Measurements from ENCODE around the gene BCL11B. TPM values are rescaled to one million over a fixed set of nuclear protein-coding genes. Genes with fewer than 3 reads are reported as not detected.

Gene BCL11B
- total and polyA plus RNA-seq, 2 donors: 0.27 to 1.3 TPM

- no peak overlapping the region for H3K4me3 ChIP-seq (ENCODE audit: low read depth, low read length)
- WGBS: 60% methylated on average over 5 of the region's 5 CpGs
- no peaks in the 10 kb centered on the region for H3K36me3 ChIP-seq (ENCODE audit: insufficient read depth)
- no peaks in the 10 kb centered on the region for H3K4me1 ChIP-seq (ENCODE audit: insufficient read depth)
- no peak for DNase-seq (ENCODE audit: extremely low spot score)
- no peak overlapping the region for H3K27ac ChIP-seq (ENCODE audit: low read depth)
Measured at GRCh38 chr14:99147366-99147740, 124.6 kb downstream of the BCL11B start.

- Histone ChIP-seq H3K4me1 (ENCODE audit: insufficient read depth) (no peaks in the 10 kb centered on the region), H3K4me3 (ENCODE audit: low read depth, low read length) (no peak overlapping the region), H3K36me3 (ENCODE audit: insufficient read depth) (no peaks in the 10 kb centered on the region), H3K27ac (ENCODE audit: low read depth) (no peak overlapping the region)
- no peak for DNase-seq (ENCODE audit: extremely low spot score)
- WGBS: 56% methylated on average over 27 of the region's 27 CpGs
Measured at GRCh38 chr14:99146616-99147365, 125.2 kb downstream of the BCL11B start.

- no peak overlapping the region for H3K27ac ChIP-seq (ENCODE audit: low read depth)
- no peak for DNase-seq (ENCODE audit: extremely low spot score)
- WGBS: 91% methylated on average over 4 of the region's 4 CpGs
- H3K4me3 ChIP-seq (ENCODE audit: low read depth, low read length): no peak overlapping the region
- no peaks in the 10 kb centered on the region for H3K4me1 ChIP-seq (ENCODE audit: insufficient read depth)
- no peaks in the 10 kb centered on the region for H3K36me3 ChIP-seq (ENCODE audit: insufficient read depth)
Measured at GRCh38 chr14:99145307-99145706, 126.7 kb downstream of the BCL11B start.

GRCh38 chr14:99143793-99144192 lies 128.2 kb downstream of the BCL11B start:
- 78% methylated on average over 4 of the region's 4 CpGs for WGBS

GRCh38 chr14:99143126-99143525 lies 128.9 kb downstream of the BCL11B start:
- Histone ChIP-seq H3K4me1 (ENCODE audit: insufficient read depth) (no peaks in the 10 kb centered on the region), H3K4me3 (ENCODE audit: low read depth, low read length) (no peak overlapping the region), H3K36me3 (ENCODE audit: insufficient read depth) (no peaks in the 10 kb centered on the region), H3K27ac (ENCODE audit: low read depth) (no peak overlapping the region)
- WGBS: 48% methylated on average over 2 of the region's 2 CpGs
- DNase-seq (ENCODE audit: extremely low spot score): no peak

More at GRCh38 chr14:99143793-99144192, 128.2 kb downstream of the BCL11B start:
- Histone ChIP-seq H3K27ac (ENCODE audit: low read depth) (no peak overlapping the region), H3K36me3 (ENCODE audit: insufficient read depth) (no peaks in the 10 kb centered on the region), H3K4me1 (ENCODE audit: insufficient read depth) (no peaks in the 10 kb centered on the region), H3K4me3 (ENCODE audit: low read depth, low read length) (no peak overlapping the region)
- no peak for DNase-seq (ENCODE audit: extremely low spot score)

GRCh38 chr14:99141236-99141635 lies 130.8 kb downstream of the BCL11B start:
- H3K36me3 ChIP-seq (ENCODE audit: insufficient read depth): no peaks in the 10 kb centered on the region
- 84% methylated on average over 7 of the region's 7 CpGs for WGBS
- no peak overlapping the region for H3K27ac ChIP-seq (ENCODE audit: low read depth)
- no peak overlapping the region for H3K4me3 ChIP-seq (ENCODE audit: low read depth, low read length)
- no peaks in the 10 kb centered on the region for H3K4me1 ChIP-seq (ENCODE audit: insufficient read depth)
- DNase-seq (ENCODE audit: extremely low spot score): no peak

- WGBS: 92% methylated on average over 16 of the region's 16 CpGs
- no peaks in the 10 kb centered on the region for H3K36me3 ChIP-seq (ENCODE audit: insufficient read depth)
- no peak for DNase-seq (ENCODE audit: extremely low spot score)
- H3K27ac ChIP-seq (ENCODE audit: low read depth): no peak overlapping the region
- no peaks in the 10 kb centered on the region for H3K4me1 ChIP-seq (ENCODE audit: insufficient read depth)
- no peak overlapping the region for H3K4me3 ChIP-seq (ENCODE audit: low read depth, low read length)
Measured at GRCh38 chr14:99138999-99139865, 132.8 kb downstream of the BCL11B start.

- H3K27ac ChIP-seq (ENCODE audit: low read depth): no peak overlapping the region
- H3K36me3 ChIP-seq (ENCODE audit: insufficient read depth): no peaks in the 10 kb centered on the region
- no peaks in the 10 kb centered on the region for H3K4me1 ChIP-seq (ENCODE audit: insufficient read depth)
- 80% methylated on average over 8 of the region's 8 CpGs for WGBS
- H3K4me3 ChIP-seq (ENCODE audit: low read depth, low read length): no peak overlapping the region
- no peak for DNase-seq (ENCODE audit: extremely low spot score)
Measured at GRCh38 chr14:99137913-99138571, 134.0 kb downstream of the BCL11B start.

GRCh38 chr14:99137001-99137700 lies 134.8 kb downstream of the BCL11B start:
- DNase-seq (ENCODE audit: extremely low spot score): no peak
- no peak overlapping the region for H3K4me3 ChIP-seq (ENCODE audit: low read depth, low read length)

GRCh38 chr14:99136401-99136800 lies 135.6 kb downstream of the BCL11B start:
- no peak overlapping the region for H3K27ac ChIP-seq (ENCODE audit: low read depth)

More at GRCh38 chr14:99137001-99137700, 134.8 kb downstream of the BCL11B start:
- no peaks in the 10 kb centered on the region for H3K36me3 ChIP-seq (ENCODE audit: insufficient read depth)
- WGBS: 68% methylated on average over 11 of the region's 11 CpGs
- no peak overlapping the region for H3K27ac ChIP-seq (ENCODE audit: low read depth)
- H3K4me1 ChIP-seq (ENCODE audit: insufficient read depth): no peaks in the 10 kb centered on the region

GRCh38 chr14:99136047-99136400 lies 136.0 kb downstream of the BCL11B start:
- H3K36me3 ChIP-seq (ENCODE audit: insufficient read depth): no peaks in the 10 kb centered on the region
- DNase-seq (ENCODE audit: extremely low spot score): no peak
- WGBS: 96% methylated on average over 5 of the region's 5 CpGs

More at GRCh38 chr14:99136401-99136800, 135.6 kb downstream of the BCL11B start:
- 92% methylated on average over 7 of the region's 7 CpGs for WGBS
- H3K36me3 ChIP-seq (ENCODE audit: insufficient read depth): no peaks in the 10 kb centered on the region
- no peak overlapping the region for H3K4me3 ChIP-seq (ENCODE audit: low read depth, low read length)
- H3K4me1 ChIP-seq (ENCODE audit: insufficient read depth): no peaks in the 10 kb centered on the region
- no peak for DNase-seq (ENCODE audit: extremely low spot score)

GRCh38 chr14:99134516-99135046 lies 137.4 kb downstream of the BCL11B start:
- no peaks in the 10 kb centered on the region for H3K4me1 ChIP-seq (ENCODE audit: insufficient read depth)
- WGBS: 96% methylated on average over 8 of the region's 8 CpGs
- no peak for DNase-seq (ENCODE audit: extremely low spot score)
- H3K4me3 ChIP-seq (ENCODE audit: low read depth, low read length): no peak overlapping the region
- H3K27ac ChIP-seq (ENCODE audit: low read depth): no peak overlapping the region
- H3K36me3 ChIP-seq (ENCODE audit: insufficient read depth): no peaks in the 10 kb centered on the region

More at GRCh38 chr14:99136047-99136400, 136.0 kb downstream of the BCL11B start:
- no peaks in the 10 kb centered on the region for H3K4me1 ChIP-seq (ENCODE audit: insufficient read depth)
- no peak overlapping the region for H3K27ac ChIP-seq (ENCODE audit: low read depth)
- no peak overlapping the region for H3K4me3 ChIP-seq (ENCODE audit: low read depth, low read length)
